GM23338 (cell line): ENCODE results near the gene FOXL2. TPM values are rescaled to one million over a fixed set of nuclear protein-coding genes. Genes with fewer than 3 reads are reported as not detected.
A peak's percentile ranks its signal among the peaks of the same experiment; 100 is the strongest.

Source experiments
- ATAC-seq: fragments of 200-7000 bp; cut with Tn5 transposase; 3 replicates; pipeline ENCODE4 v1.9.1; 2020
- DNase-seq: peaks from one replicate; pipeline ENCODE4 v3.0.0-alpha.2; 2015; ENCODE audit warnings: low spot score
- H2AFZ ChIP-seq: fragments of 200-600 bp; sonication (generic); 2 replicates; pipeline ENCODE4 v1.8.0; 2016; ENCODE audit warnings: antibody characterized with exemption, mild to moderate bottlenecking, moderate library complexity
- H3F3A ChIP-seq: fragments of 200-600 bp; sonication (generic); replicated peaks from 2 replicates; pipeline ENCODE4 v1.8.0; 2017; ENCODE audit warnings: antibody characterized with exemption, mixed run types, low read depth
- H3K27ac ChIP-seq: fragments of 200-600 bp; sonication (generic); 2 replicates; pipeline ENCODE4 v1.6.1; 2016; ENCODE audit warnings: low read depth
- H3K27me3 ChIP-seq: fragments of 200-600 bp; sonication (generic); 2 replicates; pipeline ENCODE4 v1.8.0; 2016; ENCODE audit warnings: mild to moderate bottlenecking, mixed run types, moderate library complexity; ENCODE audit not compliant: insufficient read depth
- H3K36me3 ChIP-seq: fragments of 200-600 bp; sonication (generic); 2 replicates; pipeline ENCODE4 v1.8.0; 2016; ENCODE audit warnings: mild to moderate bottlenecking; ENCODE audit not compliant: insufficient read depth
- H3K4me1 ChIP-seq: fragments of 200-600 bp; sonication (generic); 2 replicates; pipeline ENCODE4 v1.8.0; 2016; ENCODE audit warnings: mild to moderate bottlenecking, moderate library complexity; ENCODE audit not compliant: insufficient read depth
- H3K4me2 ChIP-seq: fragments of 200-600 bp; sonication (generic); 2 replicates; pipeline ENCODE4 v1.7.1; 2017; ENCODE audit warnings: mixed run types
- H3K4me3 ChIP-seq: fragments of 200-600 bp; sonication (generic); 2 replicates; pipeline ENCODE4 v1.6.1; 2016; ENCODE audit warnings: mixed run types
- H3K79me2 ChIP-seq: fragments of 200-600 bp; sonication (generic); replicated peaks from 2 replicates; pipeline ENCODE4 v1.8.0; 2017; ENCODE audit warnings: mild to moderate bottlenecking; ENCODE audit not compliant: insufficient read depth
- H3K9me2 ChIP-seq: fragments of 200-600 bp; sonication (generic); 2 replicates; pipeline ENCODE4 v1.8.0; 2017; ENCODE audit not compliant: insufficient read depth
- H4K20me1 ChIP-seq: fragments of 200-600 bp; sonication (generic); replicated peaks from 2 replicates; pipeline ENCODE4 v1.8.0; 2017; ENCODE audit warnings: mild to moderate bottlenecking; ENCODE audit not compliant: insufficient read depth
- H3K27ac Mint-ChIP-seq: 2 replicates; pipeline ENCODE4 v1.8.0; 2020; ENCODE audit warnings: inconsistent platforms, mild to moderate bottlenecking, moderate library complexity, mixed read lengths
- H3K27me3 Mint-ChIP-seq: 3 replicates; pipeline ENCODE4 v1.8.0; 2022; ENCODE audit warnings: low read depth, mild to moderate bottlenecking, moderate library complexity, mixed read lengths, inconsistent platforms; ENCODE audit not compliant: insufficient read depth, poor library complexity
- H3K36me3 Mint-ChIP-seq: 3 replicates; pipeline ENCODE4 v1.8.0; 2021; ENCODE audit warnings: low read depth, mild to moderate bottlenecking, inconsistent platforms, moderate library complexity, mixed read lengths
- H3K4me1 Mint-ChIP-seq: 3 replicates; pipeline ENCODE4 v1.8.0; 2020; ENCODE audit warnings: mild to moderate bottlenecking, inconsistent platforms, mixed read lengths
- H3K4me3 Mint-ChIP-seq: 3 replicates; pipeline ENCODE4 v1.8.0; 2021; ENCODE audit warnings: moderate library complexity, mild to moderate bottlenecking, inconsistent platforms, mixed read lengths
- H3K9me3 Mint-ChIP-seq: 3 replicates; pipeline ENCODE4 v1.8.0; 2020; ENCODE audit warnings: moderate library complexity, mild to moderate bottlenecking, inconsistent platforms, mixed read lengths
- EZH2 ChIP-seq: fragments of 200-600 bp; sonication (generic); IDR thresholded peaks from one replicate; pipeline ENCODE4 v1.8.0; 2017; ENCODE audit warnings: antibody characterized with exemption, mild to moderate bottlenecking, low read depth; ENCODE audit not compliant: unreplicated experiment
- EZH2phosphoT487 ChIP-seq: fragments of 200-600 bp; sonication (generic); IDR thresholded peaks from one replicate; pipeline ENCODE4 v1.8.1; 2018; ENCODE audit warnings: antibody characterized with exemption; ENCODE audit not compliant: unreplicated experiment
- JUNB ChIP-seq: IDR thresholded peaks from one replicate; pipeline ENCODE4 v1.6.1; 2016; ENCODE audit warnings: antibody characterized with exemption; ENCODE audit not compliant: unreplicated experiment
- POLR2AphosphoS5 ChIP-seq: IDR thresholded peaks from 2 replicates; pipeline ENCODE4 v1.6.1; 2016; ENCODE audit warnings: antibody characterized with exemption, low read depth
- ZNF114 ChIP-seq: fragments of 250-450 bp; sonication (Bioruptor Pico); IDR thresholded peaks from 2 replicates; pipeline ENCODE4 v1.5.0; 2020; ENCODE audit warnings: mild to moderate bottlenecking, moderate library complexity
- polyA plus RNA-seq: library from polyadenylated mRNA; unstranded; fragments of >200 nt; fragmentation: Nextera tagmentation; extraction: Ambion mirVana; gene quantifications from 2 replicates; pipeline ENCODE4 v1.2.1, GENCODE V29; 2016
- total RNA-seq: library from RNA; depleted of rRNA; stranded (reverse); fragments of >200 nt; shearing (Covaris generic); gene quantifications from 2 replicates; pipeline ENCODE4 v1.2.3, GENCODE V29; 2014
- TF ChIP-seq, protein P1 (sequence below): fragments of 250-450 bp; sonication (Bioruptor Pico); IDR thresholded peaks from 2 replicates; pipeline ENCODE4 v1.5.0; 2020; ENCODE audit warnings: mild to moderate bottlenecking, moderate library complexity
- TF ChIP-seq, protein P2 (sequence below), 2 experiments: fragments of 200-600 bp in 1 of 2; sonication (generic) in 1 of 2; conservative IDR thresholded peaks; 2 replicates each; pipeline versions ENCODE4 v1.5.1 to v1.6.1; 2016 to 2017; ENCODE audit warnings: antibody characterized with exemption in 2 of 2, low read depth in 2 of 2, mild to moderate bottlenecking in 2 of 2, moderate library complexity in 1 of 2
- TF ChIP-seq, protein P3 (sequence below): IDR thresholded peaks from 2 replicates; pipeline ENCODE4 v1.6.1; 2016; ENCODE audit warnings: antibody characterized with exemption

Gene FOXL2
- total and polyA plus RNA-seq, 2 experiments from 2014 or later = 0.89 to 3.5 TPM

DNA sequence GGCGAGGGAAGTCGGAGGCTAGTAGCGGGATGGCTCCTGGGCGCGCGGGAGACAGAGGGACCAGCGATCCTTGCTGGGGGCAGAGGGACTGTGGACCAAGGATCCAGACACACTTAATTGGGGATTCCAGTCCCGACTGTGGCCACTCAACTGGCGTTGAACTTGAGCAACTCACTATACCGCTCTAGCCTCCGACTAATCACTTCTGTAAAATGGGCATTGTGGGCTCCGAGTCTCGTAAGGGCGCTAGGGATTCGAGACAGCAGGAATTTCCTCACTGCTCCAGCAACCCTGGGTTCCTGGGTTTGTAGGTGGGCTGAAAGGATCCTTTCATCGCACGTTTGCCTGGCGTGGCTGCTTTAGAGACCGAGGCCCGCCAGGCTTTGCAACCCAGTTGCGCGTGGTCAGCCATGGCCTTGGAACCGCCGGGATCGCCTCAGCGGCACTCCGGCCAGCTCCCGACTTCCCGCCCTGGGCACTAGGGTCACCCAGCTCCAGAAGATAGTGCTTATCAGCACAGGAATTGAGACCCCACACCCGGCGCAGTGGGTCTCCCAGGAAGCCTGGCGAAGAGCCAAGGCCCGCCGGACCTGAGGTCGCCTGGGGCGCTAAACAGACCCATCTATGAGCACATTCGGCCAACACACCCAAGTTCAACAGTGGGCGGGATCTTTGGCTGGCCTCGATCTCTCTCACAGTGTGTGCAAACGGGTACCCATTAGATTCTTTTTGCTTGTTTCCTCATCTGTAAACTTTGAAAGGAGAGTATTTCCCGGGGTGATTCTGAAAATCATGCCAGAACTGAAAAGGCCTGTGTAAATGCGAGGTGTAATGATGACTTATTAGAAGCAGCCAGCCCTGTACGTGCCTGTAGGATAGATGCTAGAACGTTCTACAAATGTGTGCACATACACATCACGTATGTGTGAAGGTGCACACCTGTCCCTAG is 9.9 kb downstream of the FOXL2 start:
- no peaks in the 10 kb centered on the region for H3K36me3 Mint-ChIP-seq
- ATAC-seq (no peak), DNase-seq (no peak)
- H3K4me3 ChIP-seq = peak overlapping the region; percentile 65
- H3K27ac Mint-ChIP-seq = no peak overlapping the region
- H2AFZ ChIP-seq = peak overlapping the region; percentile 92
- H3K79me2 ChIP-seq = no peaks in the 10 kb centered on the region
- no peak overlapping the region for H3K27ac ChIP-seq
- peaks cover 57% of the 10 kb centered on the region for H3K4me1 ChIP-seq
- peaks cover 55% of the 10 kb centered on the region for H3K4me1 Mint-ChIP-seq
- peaks cover 81% of the 10 kb centered on the region for H3K27me3 ChIP-seq
- H3K36me3 ChIP-seq = no peaks in the 10 kb centered on the region
- peak overlapping the region; percentile 69 for H3K4me3 Mint-ChIP-seq
- peaks cover 29% of the 10 kb centered on the region for H3F3A ChIP-seq
- TF ChIP-seq EZH2 (peak; percentile 79), POLR2AphosphoS5 (no peak), EZH2phosphoT487 (peak; percentile 86)
- H4K20me1 ChIP-seq = peaks cover 14% of the 10 kb centered on the region
- peaks cover 3% of the 10 kb centered on the region; the same call in 1 of the 3 replicates for H3K9me3 Mint-ChIP-seq
- peak overlapping the region; percentile 92 for H3K4me2 ChIP-seq
- no peaks in the 10 kb centered on the region for H3K9me2 ChIP-seq
- H3K27me3 Mint-ChIP-seq = peaks cover 81% of the 10 kb centered on the region

DNA sequence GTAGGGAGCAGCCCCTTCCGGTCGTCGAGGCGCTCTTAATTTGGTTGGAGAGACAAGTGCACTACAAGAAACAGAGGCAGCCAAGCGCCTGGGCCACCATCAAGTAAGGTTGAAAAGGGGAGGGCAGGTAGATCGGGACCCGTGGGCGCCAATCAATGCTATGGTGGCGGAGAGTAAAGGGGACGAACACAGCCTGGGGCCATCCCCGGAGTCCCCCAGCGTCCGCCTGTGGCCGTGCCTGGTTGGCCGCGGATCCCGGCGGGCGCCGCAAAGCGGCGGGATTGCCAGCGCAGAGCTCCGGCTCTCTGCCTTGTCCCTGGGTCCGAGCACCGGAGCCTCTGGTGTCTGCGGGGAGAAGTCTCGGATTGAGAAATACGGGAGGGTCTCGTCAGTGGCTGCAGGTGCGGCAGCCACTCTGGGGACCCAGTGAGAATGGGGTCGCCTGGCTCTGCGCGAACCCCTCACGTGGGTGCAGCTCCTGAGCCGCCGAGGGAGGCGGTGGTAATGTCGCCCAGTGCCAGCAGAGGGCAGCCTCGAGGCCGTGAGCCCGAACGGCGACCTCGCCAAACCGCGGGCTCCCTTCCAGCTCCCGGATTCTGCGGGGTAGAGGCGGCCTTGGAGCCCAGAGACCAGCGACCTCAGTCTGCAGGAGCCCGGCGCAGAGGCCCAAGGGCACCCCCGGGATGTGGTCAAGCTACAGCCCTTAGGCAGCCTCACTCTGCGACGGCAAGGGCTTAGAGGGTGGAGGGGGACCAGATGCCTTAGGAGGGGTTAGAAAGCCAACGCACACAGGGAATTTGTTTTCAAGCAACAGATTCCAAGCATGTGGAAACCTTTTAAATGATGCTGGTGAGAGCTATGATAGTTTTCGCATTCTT is 10.8 kb downstream of the FOXL2 start:
- H3K9me3 Mint-ChIP-seq = peaks cover 3% of the 10 kb centered on the region; the same call in 1 of the 3 replicates
- peak; percentile 87 for DNase-seq
- Histone ChIP-seq H3K4me2 (peak overlapping the region; percentile 92), H3K4me1 (peaks cover 53% of the 10 kb centered on the region), H3K79me2 (no peaks in the 10 kb centered on the region), H3K36me3 (no peaks in the 10 kb centered on the region), H3K9me2 (no peaks in the 10 kb centered on the region), H2AFZ (peak overlapping the region; percentile 95), H3F3A (peaks cover 26% of the 10 kb centered on the region), H3K27me3 (peaks cover 72% of the 10 kb centered on the region), H4K20me1 (peaks cover 7% of the 10 kb centered on the region), H3K27ac (no peak overlapping the region), H3K4me3 (peak overlapping the region; percentile 65)
- peak; percentile 46 for ATAC-seq
- H3K4me3 Mint-ChIP-seq = peak overlapping the region; percentile 69
- no peak for TF ChIP-seq ZNF114 (CRISPR knock-in tag)
- TF ChIP-seq, protein P1, sequence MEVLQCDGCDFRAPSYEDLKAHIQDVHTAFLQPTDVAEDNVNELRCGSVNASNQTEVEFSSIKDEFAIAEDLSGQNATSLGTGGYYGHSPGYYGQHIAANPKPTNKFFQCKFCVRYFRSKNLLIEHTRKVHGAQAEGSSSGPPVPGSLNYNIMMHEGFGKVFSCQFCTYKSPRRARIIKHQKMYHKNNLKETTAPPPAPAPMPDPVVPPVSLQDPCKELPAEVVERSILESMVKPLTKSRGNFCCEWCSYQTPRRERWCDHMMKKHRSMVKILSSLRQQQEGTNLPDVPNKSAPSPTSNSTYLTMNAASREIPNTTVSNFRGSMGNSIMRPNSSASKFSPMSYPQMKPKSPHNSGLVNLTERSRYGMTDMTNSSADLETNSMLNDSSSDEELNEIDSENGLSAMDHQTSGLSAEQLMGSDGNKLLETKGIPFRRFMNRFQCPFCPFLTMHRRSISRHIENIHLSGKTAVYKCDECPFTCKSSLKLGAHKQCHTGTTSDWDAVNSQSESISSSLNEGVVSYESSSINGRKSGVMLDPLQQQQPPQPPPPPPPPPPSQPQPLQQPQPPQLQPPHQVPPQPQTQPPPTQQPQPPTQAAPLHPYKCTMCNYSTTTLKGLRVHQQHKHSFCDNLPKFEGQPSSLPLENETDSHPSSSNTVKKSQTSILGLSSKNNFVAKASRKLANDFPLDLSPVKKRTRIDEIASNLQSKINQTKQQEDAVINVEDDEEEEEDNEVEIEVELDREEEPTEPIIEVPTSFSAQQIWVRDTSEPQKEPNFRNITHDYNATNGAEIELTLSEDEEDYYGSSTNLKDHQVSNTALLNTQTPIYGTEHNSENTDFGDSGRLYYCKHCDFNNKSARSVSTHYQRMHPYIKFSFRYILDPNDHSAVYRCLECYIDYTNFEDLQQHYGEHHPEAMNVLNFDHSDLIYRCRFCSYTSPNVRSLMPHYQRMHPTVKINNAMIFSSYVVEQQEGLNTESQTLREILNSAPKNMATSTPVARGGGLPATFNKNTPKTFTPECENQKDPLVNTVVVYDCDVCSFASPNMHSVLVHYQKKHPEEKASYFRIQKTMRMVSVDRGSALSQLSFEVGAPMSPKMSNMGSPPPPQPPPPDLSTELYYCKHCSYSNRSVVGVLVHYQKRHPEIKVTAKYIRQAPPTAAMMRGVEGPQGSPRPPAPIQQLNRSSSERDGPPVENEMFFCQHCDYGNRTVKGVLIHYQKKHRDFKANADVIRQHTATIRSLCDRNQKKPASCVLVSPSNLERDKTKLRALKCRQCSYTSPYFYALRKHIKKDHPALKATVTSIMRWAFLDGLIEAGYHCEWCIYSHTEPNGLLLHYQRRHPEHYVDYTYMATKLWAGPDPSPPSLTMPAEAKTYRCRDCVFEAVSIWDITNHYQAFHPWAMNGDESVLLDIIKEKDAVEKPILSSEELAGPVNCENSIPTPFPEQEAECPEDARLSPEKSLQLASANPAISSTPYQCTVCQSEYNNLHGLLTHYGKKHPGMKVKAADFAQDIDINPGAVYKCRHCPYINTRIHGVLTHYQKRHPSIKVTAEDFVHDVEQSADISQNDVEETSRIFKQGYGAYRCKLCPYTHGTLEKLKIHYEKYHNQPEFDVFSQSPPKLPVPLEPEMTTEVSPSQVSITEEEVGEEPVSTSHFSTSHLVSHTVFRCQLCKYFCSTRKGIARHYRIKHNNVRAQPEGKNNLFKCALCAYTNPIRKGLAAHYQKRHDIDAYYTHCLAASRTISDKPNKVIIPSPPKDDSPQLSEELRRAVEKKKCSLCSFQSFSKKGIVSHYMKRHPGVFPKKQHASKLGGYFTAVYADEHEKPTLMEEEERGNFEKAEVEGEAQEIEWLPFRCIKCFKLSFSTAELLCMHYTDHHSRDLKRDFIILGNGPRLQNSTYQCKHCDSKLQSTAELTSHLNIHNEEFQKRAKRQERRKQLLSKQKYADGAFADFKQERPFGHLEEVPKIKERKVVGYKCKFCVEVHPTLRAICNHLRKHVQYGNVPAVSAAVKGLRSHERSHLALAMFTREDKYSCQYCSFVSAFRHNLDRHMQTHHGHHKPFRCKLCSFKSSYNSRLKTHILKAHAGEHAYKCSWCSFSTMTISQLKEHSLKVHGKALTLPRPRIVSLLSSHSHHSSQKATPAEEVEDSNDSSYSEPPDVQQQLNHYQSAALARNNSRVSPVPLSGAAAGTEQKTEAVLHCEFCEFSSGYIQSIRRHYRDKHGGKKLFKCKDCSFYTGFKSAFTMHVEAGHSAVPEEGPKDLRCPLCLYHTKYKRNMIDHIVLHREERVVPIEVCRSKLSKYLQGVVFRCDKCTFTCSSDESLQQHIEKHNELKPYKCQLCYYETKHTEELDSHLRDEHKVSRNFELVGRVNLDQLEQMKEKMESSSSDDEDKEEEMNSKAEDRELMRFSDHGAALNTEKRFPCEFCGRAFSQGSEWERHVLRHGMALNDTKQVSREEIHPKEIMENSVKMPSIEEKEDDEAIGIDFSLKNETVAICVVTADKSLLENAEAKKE = no peak
- TF ChIP-seq, protein P2, sequence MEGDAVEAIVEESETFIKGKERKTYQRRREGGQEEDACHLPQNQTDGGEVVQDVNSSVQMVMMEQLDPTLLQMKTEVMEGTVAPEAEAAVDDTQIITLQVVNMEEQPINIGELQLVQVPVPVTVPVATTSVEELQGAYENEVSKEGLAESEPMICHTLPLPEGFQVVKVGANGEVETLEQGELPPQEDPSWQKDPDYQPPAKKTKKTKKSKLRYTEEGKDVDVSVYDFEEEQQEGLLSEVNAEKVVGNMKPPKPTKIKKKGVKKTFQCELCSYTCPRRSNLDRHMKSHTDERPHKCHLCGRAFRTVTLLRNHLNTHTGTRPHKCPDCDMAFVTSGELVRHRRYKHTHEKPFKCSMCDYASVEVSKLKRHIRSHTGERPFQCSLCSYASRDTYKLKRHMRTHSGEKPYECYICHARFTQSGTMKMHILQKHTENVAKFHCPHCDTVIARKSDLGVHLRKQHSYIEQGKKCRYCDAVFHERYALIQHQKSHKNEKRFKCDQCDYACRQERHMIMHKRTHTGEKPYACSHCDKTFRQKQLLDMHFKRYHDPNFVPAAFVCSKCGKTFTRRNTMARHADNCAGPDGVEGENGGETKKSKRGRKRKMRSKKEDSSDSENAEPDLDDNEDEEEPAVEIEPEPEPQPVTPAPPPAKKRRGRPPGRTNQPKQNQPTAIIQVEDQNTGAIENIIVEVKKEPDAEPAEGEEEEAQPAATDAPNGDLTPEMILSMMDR (conservative IDR thresholded peaks at IDR 0.05; ENCODE audit: low read depth in 2 of 2) = peak; percentile 62 to 85
- peak; percentile 77 for TF ChIP-seq EZH2
- TF ChIP-seq, protein P3, sequence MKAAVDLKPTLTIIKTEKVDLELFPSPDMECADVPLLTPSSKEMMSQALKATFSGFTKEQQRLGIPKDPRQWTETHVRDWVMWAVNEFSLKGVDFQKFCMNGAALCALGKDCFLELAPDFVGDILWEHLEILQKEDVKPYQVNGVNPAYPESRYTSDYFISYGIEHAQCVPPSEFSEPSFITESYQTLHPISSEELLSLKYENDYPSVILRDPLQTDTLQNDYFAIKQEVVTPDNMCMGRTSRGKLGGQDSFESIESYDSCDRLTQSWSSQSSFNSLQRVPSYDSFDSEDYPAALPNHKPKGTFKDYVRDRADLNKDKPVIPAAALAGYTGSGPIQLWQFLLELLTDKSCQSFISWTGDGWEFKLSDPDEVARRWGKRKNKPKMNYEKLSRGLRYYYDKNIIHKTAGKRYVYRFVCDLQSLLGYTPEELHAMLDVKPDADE = no peak
- no peak for TF ChIP-seq JUNB
- H3K27ac Mint-ChIP-seq = no peak overlapping the region
- H3K4me1 Mint-ChIP-seq = peaks cover 51% of the 10 kb centered on the region
- H3K36me3 Mint-ChIP-seq = no peaks in the 10 kb centered on the region
- peaks cover 72% of the 10 kb centered on the region for H3K27me3 Mint-ChIP-seq
